HEK293T (cell line): ENCODE data around the gene PROX2.

Experiments used
- FOXK2 ChIP-seq: fragments of 450-650 bp; IDR thresholded peaks from 2 replicates; pipeline ENCODE4 v1.6.1; 2016; ENCODE audit warnings: mild to moderate bottlenecking
- TARDBP ChIP-seq: fragments of 450-650 bp; IDR thresholded peaks from 2 replicates; pipeline ENCODE4 v1.6.1; 2016

- TF ChIP-seq TARDBP = no peak
- TF ChIP-seq FOXK2 = no peak
These were observed 14.2 kb downstream of the PROX2 start for GRCh38 chr14:74861734-74862090.
